Right lobe of liver (tissue), 4 donors: ENCODE results near the gene FXR2.

Source experiments
- POLR2A ChIP-seq: fragments of 450-650 bp; IDR thresholded peaks from one replicate; pipeline ENCODE4 v1.6.1; 2017; ENCODE audit warnings: antibody characterized with exemption, mild to moderate bottlenecking
- TF ChIP-seq, protein P1 (sequence below), 4 donors: fragments of 200-600 bp in 3 of 4; fragments of 450-650 bp in 1 of 4; IDR thresholded peaks; one replicate each; pipeline versions ENCODE4 v1.5.1 to v1.8.0; 2016 to 2022; ENCODE audit warnings: antibody characterized with exemption in 4 of 4, mild to moderate bottlenecking in 2 of 4
- donor health status: DM: no; HTN: no; CAD: no.
- donor health status: DM: no; HTN: no; CAD: no.
- donor health status: DM: no; HTN: yes; CAD: no.

DNA sequence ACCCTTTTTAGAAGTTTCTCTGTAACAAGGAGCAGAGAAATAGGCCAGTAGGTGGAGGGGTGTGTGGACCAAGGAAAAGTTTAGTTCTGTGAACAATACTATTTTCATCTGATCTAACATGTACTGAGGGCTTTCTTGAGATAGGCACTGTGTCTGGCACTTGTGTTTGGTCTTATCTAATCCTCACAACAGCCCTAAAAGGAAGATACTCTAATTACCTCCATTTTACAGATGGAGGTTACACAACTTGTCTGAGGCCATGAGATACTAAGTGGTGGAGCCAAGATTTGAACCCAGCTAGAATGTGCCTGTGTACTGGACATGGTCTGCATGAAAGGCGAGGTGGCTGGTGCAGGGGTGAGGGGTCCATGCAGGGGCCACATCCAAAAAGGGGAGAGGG, 61.3 kb downstream of the FXR2 start:
- no peak for TF ChIP-seq POLR2A
- TF ChIP-seq, protein P1, sequence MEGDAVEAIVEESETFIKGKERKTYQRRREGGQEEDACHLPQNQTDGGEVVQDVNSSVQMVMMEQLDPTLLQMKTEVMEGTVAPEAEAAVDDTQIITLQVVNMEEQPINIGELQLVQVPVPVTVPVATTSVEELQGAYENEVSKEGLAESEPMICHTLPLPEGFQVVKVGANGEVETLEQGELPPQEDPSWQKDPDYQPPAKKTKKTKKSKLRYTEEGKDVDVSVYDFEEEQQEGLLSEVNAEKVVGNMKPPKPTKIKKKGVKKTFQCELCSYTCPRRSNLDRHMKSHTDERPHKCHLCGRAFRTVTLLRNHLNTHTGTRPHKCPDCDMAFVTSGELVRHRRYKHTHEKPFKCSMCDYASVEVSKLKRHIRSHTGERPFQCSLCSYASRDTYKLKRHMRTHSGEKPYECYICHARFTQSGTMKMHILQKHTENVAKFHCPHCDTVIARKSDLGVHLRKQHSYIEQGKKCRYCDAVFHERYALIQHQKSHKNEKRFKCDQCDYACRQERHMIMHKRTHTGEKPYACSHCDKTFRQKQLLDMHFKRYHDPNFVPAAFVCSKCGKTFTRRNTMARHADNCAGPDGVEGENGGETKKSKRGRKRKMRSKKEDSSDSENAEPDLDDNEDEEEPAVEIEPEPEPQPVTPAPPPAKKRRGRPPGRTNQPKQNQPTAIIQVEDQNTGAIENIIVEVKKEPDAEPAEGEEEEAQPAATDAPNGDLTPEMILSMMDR (IDR thresholded peaks at IDR 0.05) = no peak
